Caco-2 (cell line): Measurements from ENCODE around the gene SAMMSON. TPM values are rescaled to one million over a fixed set of nuclear protein-coding genes. Genes with fewer than 3 reads are reported as not detected.

ENCODE experiments used
- BruUV-seq: library from RNA; stranded (reverse); fragments of 400-500 nt; replicated peaks from 2 replicates; lab custom pipeline; 2021; lab: Mats Ljungman, UMichigan
- CTCF ChIA-PET: fragments of 300-600 bp; sonication (Branson Sonifier 250); formaldehyde crosslinking; loops from one replicate; lab custom pipeline; 2022; ENCODE audit warnings: antibody characterized with exemption; lab: Charles Lee
- POLR2A ChIA-PET: fragments of 300-600 bp; sonication (Branson Sonifier 250); formaldehyde crosslinking; loops from one replicate; lab custom pipeline; 2022; ENCODE audit warnings: antibody characterized with exemption; lab: Charles Lee
- DNase-seq, 2 experiments: peaks; one replicate each; pipeline versions ENCODE4 v3.0.0 to v3.0.0-alpha.2; 2020 to 2022
- H3K27me3 ChIP-seq: replicated peaks from 2 replicates; pipeline ENCODE4 v1.6.0; 2011; ENCODE audit warnings: low read length; ENCODE audit not compliant: control insufficient read depth, insufficient read depth
- H3K36me3 ChIP-seq: 2 replicates; pipeline ENCODE4 v1.5.1; 2011; ENCODE audit warnings: low read length; ENCODE audit not compliant: control insufficient read depth, insufficient read depth
- H3K4me1 ChIP-seq: fragments of 250-450 bp; sonication (Bioruptor Pico); 2 replicates; pipeline ENCODE4 v1.5.1; 2020; ENCODE audit warnings: mild to moderate bottlenecking
- H3K4me3 ChIP-seq: 2 replicates; pipeline ENCODE4 v1.5.1; 2011; ENCODE audit warnings: low read depth, mild to moderate bottlenecking, control low read depth, low read length
- H3K9me3 ChIP-seq: fragments of 250-450 bp; sonication (Bioruptor Pico); 2 replicates; pipeline ENCODE4 v1.5.1; 2020; ENCODE audit warnings: mild to moderate bottlenecking, moderate library complexity
- H3K27ac Mint-ChIP-seq: one replicate; pipeline ENCODE4 v1.8.0; 2022; ENCODE audit warnings: mixed read lengths; ENCODE audit not compliant: unreplicated experiment
- H3K27me3 Mint-ChIP-seq: one replicate; pipeline ENCODE4 v1.8.0; 2022; ENCODE audit warnings: mixed read lengths; ENCODE audit not compliant: insufficient read depth, unreplicated experiment
- H3K36me3 Mint-ChIP-seq: one replicate; pipeline ENCODE4 v1.8.0; 2022; ENCODE audit warnings: mild to moderate bottlenecking, mixed read lengths; ENCODE audit not compliant: insufficient read depth, unreplicated experiment
- H3K4me1 Mint-ChIP-seq: one replicate; pipeline ENCODE4 v1.8.0; 2022; ENCODE audit warnings: low read depth, mixed read lengths; ENCODE audit not compliant: unreplicated experiment
- H3K4me3 Mint-ChIP-seq: one replicate; pipeline ENCODE4 v1.8.0; 2022; ENCODE audit warnings: mild to moderate bottlenecking, moderate library complexity, mixed read lengths; ENCODE audit not compliant: unreplicated experiment
- H3K9me3 Mint-ChIP-seq: one replicate; pipeline ENCODE4 v1.8.0; 2022; ENCODE audit warnings: mixed read lengths; ENCODE audit not compliant: unreplicated experiment
- CTCF ChIP-seq, 2 experiments: fragments of 200-600 bp in 1 of 2; IDR thresholded peaks; 1 replicate in 1 of 2; 2 replicates in 1 of 2; pipeline versions ENCODE4 v1.5.1 to v1.8.0; 2011 to 2022; ENCODE audit warnings: antibody characterized with exemption in 1 of 2, control low read depth in 1 of 2, inconsistent platforms in 1 of 2, low read depth in 1 of 2, low read length in 1 of 2, mild to moderate bottlenecking in 1 of 2, moderate library complexity in 1 of 2; ENCODE audit not compliant: insufficient read depth in 1 of 2, severe bottlenecking in 1 of 2, unreplicated experiment in 1 of 2
- intact Hi-C: fragments of 100-400 bp; cut with micrococcal nuclease; formaldehyde crosslinking; loops from one replicate; pipeline ENCODE4 v1.10.0; 2022; ENCODE audit not compliant: unreplicated experiment
- total RNA-seq: library from RNA; stranded (reverse); gene quantifications from 2 replicates; pipeline ENCODE4 v1.2.3, GENCODE V29; 2022

The SAMMSON gene
- total RNA-seq, 1 experiment from 2014 or later: not detected

DNA sequence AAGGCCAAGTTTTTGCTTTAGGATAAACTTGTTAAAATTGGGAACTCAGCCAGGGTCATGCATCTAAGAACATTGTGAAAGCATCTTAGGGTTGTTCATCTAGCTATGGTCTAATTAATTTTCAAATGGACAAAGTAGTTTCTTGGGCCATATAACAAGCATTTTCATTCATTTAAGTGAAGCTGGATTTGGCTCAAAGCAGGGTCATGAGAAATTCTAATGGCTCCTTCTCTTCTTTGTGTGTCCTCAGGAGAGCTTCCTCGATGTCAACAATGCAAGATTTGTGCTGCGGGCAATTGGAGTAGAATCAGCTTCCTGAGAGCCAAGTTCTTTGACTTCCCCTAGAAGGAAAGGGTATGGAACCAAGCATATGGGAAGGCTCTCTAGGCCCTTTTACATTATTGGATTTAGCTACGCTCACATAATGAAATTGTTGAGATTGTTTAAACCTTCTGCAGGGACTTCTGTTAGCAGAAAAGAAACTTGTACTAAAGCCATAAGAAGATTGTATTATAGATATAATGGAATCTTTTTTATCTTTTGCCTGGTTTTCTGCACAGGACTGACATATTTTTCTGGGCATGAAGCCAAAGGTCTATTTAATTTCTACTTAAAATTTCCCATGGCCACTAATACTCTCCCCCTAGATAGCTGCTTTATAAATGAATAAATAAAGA, 1.8 kb upstream of the SAMMSON start:
- CTCF ChIA-PET: no interaction called here

GRCh38 chr3:69998759-69999139, 784 bp upstream of the SAMMSON start:
- POLR2A ChIA-PET: no interaction called here
- CTCF ChIA-PET: no interaction called here
- Mint-ChIP-seq H3K4me1 (no peaks in the 10 kb centered on the region), H3K27ac (no peak overlapping the region), H3K36me3 (no peaks in the 10 kb centered on the region), H3K27me3 (peaks cover 12% of the 10 kb centered on the region), H3K4me3 (no peak overlapping the region), H3K9me3 (no peaks in the 10 kb centered on the region)
- no peak for TF ChIP-seq CTCF (IDR thresholded peaks at IDR 0.05; ENCODE audit: insufficient read depth in 1 of 2, low read depth in 1 of 2, low read length in 1 of 2, severe bottlenecking in 1 of 2, unreplicated experiment in 1 of 2)
- no peaks in the 10 kb centered on the region for H3K27me3 ChIP-seq
- H3K4me1 ChIP-seq: no peaks in the 10 kb centered on the region
- no peak for DNase-seq
- no TSS peak for BruUV-seq
- intact Hi-C loops: no loop called here
- no peaks in the 10 kb centered on the region for H3K36me3 ChIP-seq
- H3K9me3 ChIP-seq: 0 out of 2 replicates have a peak, but pooled peaks cover 4% of the 10 kb centered on the region
- H3K4me3 ChIP-seq: no peak overlapping the region

More for the DNA sequence above, 1.8 kb upstream of the SAMMSON start:
- no peak for DNase-seq
- Histone ChIP-seq H3K36me3 (no peaks in the 10 kb centered on the region), H3K9me3 (0 out of 2 replicates have a peak, but pooled peaks cover under 1% of the 10 kb centered on the region), H3K4me3 (no peak overlapping the region), H3K4me1 (no peaks in the 10 kb centered on the region), H3K27me3 (no peaks in the 10 kb centered on the region)
- Mint-ChIP-seq H3K4me1 (no peaks in the 10 kb centered on the region), H3K27ac (no peak overlapping the region), H3K27me3 (peaks cover 12% of the 10 kb centered on the region), H3K36me3 (no peaks in the 10 kb centered on the region), H3K9me3 (no peaks in the 10 kb centered on the region), H3K4me3 (no peak overlapping the region)
- no peak for TF ChIP-seq CTCF (IDR thresholded peaks at IDR 0.05; ENCODE audit: insufficient read depth in 1 of 2, low read depth in 1 of 2, low read length in 1 of 2, severe bottlenecking in 1 of 2, unreplicated experiment in 1 of 2)
- BruUV-seq: no TSS peak
- intact Hi-C loops: no loop called here
- POLR2A ChIA-PET: no interaction called here

- CTCF ChIA-PET: no interaction called here
- no peak overlapping the region for H3K27ac Mint-ChIP-seq
Measured at GRCh38 chr3:70000028-70000410, 486 bp downstream of the SAMMSON start.

More at GRCh38 chr3:70000028-70000410, 486 bp downstream of the SAMMSON start:
- intact Hi-C loops: no loop called here
- 0 out of 2 replicates have a peak, but pooled peaks cover 4% of the 10 kb centered on the region for H3K9me3 ChIP-seq
- Mint-ChIP-seq H3K9me3 (no peaks in the 10 kb centered on the region), H3K36me3 (no peaks in the 10 kb centered on the region), H3K4me3 (peak overlapping the region; percentile 31), H3K4me1 (no peaks in the 10 kb centered on the region), H3K27me3 (peaks cover 12% of the 10 kb centered on the region)
- POLR2A ChIA-PET: no interaction called here
- BruUV-seq: no TSS peak
- TF ChIP-seq CTCF (IDR thresholded peaks at IDR 0.05; ENCODE audit: insufficient read depth in 1 of 2, low read depth in 1 of 2, low read length in 1 of 2, severe bottlenecking in 1 of 2, unreplicated experiment in 1 of 2): no peak
- H3K4me1 ChIP-seq: no peaks in the 10 kb centered on the region
- H3K27me3 ChIP-seq: no peaks in the 10 kb centered on the region
- no peak overlapping the region for H3K4me3 ChIP-seq
- DNase-seq: no peak
- no peaks in the 10 kb centered on the region for H3K36me3 ChIP-seq
